GM18861 (cell line): Measurements from ENCODE around the gene NEK4.
"Not testable (repeated sequence)": the region's sequence is repeated elsewhere in the genome, so short reads cannot be mapped to it uniquely, and the experiment has no call there.

Experiments
- ATAC-seq: cut with Tn5 transposase; IDR thresholded peaks from one replicate; pipeline ENCODE4 v1.9.1; 2021; ENCODE audit not compliant: unreplicated experiment

Gene NEK4

DNA sequence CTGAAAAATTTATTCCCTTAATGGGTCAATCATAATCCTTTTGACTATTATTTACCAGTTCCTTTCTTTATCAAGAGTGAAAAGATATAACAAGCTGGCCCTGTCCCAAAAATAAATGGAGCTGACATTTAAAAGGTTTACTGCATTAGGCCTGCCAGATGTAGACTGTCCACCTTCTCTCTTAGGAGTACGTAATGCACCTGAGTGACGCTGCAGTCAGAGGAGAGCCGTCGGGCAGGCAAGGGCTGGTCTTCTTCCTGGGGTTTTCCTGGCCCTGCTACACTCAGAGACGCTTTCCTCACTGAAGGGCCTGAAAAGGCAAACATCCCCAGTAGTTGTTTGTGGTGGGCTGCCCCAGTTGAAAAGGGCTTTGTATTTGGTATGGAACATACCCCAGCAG is 27.6 kb downstream of the NEK4 start:
- no peak for ATAC-seq

DNA sequence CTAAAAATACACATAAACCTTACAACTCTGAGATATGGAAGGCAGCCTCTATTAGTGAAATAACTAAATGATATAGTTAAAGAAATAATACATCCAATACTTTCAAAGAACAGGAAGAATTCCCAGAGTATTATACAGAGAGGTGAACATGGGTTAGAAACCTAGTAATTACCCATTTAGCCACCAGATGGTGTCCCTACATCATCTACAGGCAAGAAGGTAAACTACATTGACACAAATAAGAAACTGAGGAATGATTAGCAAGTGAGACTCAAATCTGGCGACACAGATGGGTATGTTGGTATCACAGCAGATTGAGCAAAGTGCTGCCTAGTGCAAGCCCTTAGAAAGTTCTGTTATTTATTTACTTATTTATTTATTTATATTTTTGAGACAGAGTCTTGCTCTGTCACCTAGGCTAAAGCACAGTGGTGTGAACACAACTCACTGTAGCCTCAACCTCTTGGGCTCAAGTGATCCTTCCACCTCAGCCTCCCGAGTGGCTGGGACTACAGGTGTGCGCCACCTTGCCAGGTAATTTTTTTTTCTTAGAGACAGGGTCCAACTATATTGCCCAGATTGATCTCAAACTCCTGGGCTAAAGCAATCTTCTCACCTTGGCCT is 28.2 kb downstream of the NEK4 start:
- no peak for ATAC-seq

DNA sequence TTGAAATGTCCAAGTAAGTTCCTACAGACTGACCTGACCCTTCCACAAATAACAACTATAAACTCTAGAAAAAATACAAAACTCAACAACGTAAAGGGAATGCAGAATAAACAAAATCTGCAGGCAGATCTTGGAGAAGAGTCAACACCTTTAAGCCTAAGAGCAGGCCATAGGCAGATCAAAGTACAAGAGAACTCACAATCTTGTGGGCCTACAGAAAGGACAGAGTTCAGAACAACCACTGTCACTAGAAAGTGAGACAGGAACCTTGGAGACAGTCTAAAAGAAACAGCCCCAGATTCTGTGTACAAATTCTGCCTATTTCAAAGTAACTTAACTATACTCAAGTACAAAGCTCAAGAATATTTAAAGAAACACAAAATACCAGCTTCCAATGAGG is 31.0 kb downstream of the NEK4 start:
- ATAC-seq: no peak

DNA sequence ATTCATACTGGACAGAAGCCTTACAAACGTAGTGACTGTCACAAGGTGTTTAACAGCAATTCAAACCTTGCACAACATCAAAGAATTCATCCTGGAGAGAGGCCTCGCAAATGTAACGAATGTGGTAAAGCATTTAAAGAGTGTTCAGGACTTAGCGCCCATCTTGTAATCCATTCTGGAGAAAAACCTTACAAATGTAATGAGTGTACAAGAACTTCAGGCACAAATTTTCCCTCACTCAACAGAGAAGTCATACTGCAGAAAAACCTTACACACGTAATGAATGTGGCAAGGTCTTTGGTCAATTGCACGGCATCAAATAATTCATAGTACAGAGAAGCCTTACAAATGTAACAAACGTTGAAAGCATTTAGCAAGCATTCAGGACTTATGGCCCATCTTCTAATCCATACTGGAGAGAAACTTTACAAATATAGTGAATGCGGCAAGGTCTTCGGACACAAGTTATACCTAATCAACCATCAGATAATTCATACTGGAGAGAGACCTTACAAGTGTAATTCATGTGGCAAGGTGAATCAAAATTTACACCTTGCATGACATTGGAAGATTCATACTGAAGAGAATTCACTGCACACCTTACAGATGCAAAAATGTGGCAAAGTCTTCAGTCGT is 37.4 kb downstream of the NEK4 start:
- no peak for ATAC-seq

DNA sequence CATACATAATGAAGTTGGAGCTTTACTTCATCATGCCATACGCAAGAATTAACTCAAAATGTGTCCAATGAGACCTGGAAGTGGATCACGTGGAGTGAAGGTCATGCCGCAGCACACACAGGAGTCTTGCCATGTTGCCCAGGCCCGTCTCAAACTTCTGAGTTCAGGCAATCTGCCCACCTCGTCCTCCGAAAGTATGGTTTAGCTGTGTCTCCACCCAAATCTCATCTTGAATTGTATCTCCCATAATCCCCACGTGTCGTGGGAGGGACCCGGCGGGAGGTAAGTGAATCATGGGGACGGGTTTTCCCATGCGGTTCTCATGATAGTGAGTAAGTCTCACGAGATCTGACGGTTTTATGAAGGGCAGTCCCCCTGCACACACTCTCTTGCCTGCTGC is 39.1 kb downstream of the NEK4 start:
- no peak for ATAC-seq

DNA sequence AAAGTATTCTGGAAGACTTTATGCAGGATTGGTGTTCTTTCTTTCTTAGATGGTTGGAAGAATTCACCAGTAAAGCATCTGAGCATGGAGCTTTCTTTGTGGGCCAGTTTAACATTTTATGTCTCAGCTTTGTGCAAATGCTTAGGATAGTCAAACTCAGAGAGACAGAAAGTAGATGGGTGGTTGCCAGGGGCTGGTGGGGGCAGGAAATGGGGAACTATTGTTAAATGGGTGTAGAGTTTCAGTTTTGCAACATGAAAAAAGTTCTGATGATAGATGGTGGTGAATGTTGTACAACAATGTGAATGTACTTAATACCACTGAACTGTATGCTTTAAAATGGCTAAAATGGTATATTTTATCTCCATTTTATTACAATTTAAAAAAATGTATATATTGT is 40.1 kb downstream of the NEK4 start:
- ATAC-seq: no peak

DNA sequence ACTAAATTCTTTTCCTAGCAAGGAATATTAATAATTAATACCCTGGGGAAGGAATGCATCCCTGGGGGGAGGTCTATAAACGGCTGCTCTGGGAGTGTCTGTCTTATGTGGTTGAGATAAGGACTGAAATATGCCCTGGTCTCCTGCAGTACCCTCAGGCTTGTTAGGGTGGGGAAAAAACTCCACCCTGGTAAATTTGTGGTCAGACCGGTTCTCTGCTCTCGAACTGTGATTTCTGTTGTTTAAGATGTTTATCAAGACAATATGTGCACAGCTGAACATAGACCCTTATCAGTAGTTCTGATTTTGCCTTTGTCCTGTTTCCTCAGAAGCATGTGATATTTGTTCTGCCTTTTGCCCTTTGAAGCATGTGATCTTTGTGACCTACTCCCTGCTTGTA is 42.0 kb downstream of the NEK4 start:
- not testable (repeated sequence) for ATAC-seq

DNA sequence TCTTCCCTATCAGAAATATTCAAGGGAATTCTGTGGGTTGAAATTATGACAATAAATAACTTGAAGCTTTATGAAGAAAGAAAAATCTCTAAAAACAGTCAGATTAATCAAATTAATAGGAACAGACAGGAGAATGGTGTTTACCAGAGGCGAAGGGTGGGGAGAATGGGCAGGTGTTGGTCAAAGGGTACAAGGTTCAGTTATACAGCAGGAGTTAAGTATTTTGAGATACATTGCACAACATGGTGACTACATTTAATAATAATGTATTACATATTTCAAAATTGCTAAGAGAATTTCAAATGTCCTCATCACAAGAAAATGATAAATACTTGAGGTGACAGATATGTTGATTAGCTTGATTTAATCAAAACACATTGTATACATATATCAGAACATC is 46.2 kb downstream of the NEK4 start:
- ATAC-seq: no peak

DNA sequence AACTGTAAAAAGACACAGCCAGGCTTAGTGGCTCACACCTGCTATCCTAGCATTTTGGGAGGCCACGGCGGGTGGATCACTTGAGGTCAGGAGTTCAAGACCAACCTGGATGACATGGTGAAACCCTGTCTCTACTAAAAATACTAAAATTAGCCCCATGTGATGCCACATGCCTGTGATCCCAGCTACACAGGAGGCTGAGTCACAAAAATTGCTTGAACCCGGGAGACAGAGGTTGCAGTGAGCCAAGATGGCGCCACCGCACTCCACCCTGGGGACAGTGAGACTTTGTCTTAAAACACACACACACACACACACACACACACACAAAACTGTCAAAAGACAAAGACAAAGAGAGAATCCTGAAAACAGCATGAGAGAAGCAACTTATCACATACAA is 46.8 kb downstream of the NEK4 start:
- no peak for ATAC-seq

DNA sequence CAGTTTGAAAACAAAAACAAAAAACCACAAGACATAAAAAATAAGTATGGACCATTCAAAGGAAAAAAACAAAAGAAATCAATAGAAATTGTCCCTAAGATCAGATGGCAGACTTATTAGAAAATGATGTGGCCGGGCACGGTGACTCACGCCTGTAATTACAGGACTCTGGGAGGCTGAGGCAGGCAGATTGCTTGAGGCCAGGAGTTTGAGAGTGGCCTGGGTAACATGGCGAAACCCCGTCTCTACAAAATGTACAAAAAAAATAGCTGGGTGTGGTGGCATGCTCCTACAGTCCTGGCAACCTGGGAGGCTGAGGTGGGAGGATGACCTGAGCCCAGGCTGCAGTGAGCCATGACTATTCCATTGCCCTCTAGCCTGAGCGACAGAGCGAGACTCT is 48.2 kb downstream of the NEK4 start:
- no peak for ATAC-seq

DNA sequence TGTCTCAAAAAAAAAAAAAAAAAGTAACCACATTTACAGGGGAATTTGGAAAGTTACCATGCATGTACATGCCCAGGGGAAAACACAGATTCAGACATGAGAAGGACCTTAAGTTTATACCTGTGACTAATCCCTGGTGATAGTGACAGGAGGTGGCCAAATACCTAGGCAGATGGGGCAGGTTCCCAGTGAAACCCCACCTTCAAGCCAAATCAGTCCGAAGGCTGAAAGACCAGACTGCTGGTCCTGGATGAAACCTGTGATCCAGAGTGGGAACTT is 49.1 kb downstream of the NEK4 start:
- ATAC-seq: no peak

DNA sequence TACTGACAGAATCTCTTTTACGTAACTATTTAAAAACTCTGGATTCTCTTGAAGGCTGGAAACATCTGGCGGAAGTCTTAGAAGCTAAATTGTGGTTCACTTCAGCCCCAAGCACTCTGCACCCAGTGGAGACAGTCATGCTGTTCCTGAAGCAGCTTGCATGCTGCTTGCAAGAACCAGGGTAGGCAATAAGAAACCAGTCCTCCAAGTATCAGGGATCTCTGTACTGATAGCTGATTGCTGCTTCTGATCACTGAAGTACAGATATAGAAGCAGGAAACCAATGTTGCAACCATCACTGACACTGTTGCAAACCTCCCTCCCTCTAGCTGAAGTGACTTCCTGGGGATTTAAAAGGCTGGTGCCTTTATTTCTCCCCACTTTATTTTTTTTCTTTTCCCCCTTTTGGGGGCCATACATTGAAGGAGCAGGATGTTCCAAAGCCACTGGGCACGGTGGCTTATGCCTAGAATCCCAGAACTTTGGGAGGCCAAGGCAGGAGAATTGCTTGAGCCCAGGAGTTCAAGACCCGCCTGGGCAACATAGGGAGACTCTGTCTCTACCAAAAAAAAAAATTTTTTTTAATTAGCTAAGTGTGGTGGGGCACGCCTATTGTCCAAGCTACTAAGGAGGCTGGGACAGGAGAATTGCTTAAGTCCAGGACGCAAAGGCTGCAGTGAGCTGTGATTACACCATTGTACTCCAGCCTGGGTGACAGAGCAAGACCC is 49.6 kb downstream of the NEK4 start:
- peak; percentile 48 for ATAC-seq

DNA sequence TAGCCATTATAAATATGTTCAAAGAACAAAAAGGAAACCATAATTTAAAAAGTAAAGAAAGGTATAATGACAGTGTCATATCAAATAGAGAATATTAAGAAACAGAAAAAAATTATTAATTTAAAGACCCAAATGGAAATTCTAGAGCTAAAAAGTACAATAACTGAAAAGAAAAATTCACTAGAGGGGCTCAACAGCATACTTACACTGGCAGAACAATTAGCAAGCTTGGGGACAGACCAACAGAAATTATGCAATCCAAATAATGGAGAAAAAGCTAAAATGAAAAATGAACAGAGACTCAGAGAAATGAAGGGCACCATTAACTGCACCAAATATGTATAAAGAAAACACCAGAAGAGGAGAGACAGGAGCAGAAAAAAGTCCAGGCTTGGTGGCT is 51.1 kb downstream of the NEK4 start:
- ATAC-seq: no peak

DNA sequence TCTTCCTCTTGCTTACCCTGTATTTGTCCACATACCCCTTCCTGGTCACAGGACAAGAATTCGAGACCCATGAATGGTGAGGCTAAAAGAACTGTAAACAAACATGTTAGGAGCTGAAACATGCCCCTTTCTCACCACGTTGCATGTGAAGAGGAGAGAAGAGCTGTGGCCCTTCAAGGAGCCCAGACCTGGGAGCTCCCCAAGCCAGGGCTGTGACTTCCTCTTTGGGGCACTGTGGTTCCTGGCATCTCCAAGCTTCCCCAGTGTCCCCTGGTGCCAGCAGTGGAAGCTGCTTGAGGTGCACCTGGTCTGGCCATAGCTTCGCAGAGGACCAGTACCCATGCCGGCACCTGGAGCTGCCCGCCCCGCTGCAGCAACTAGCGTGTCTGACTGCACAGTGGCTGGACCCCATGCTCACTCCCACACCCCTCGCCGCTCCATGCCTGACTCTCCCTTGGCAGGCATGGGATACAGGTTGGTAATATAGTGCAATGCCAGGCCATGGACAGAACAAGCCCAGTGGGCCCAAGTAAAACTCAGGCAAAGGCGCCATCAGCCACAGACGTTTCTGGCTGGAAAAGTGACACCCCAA is 54.9 kb downstream of the NEK4 start:
- ATAC-seq: no peak

DNA sequence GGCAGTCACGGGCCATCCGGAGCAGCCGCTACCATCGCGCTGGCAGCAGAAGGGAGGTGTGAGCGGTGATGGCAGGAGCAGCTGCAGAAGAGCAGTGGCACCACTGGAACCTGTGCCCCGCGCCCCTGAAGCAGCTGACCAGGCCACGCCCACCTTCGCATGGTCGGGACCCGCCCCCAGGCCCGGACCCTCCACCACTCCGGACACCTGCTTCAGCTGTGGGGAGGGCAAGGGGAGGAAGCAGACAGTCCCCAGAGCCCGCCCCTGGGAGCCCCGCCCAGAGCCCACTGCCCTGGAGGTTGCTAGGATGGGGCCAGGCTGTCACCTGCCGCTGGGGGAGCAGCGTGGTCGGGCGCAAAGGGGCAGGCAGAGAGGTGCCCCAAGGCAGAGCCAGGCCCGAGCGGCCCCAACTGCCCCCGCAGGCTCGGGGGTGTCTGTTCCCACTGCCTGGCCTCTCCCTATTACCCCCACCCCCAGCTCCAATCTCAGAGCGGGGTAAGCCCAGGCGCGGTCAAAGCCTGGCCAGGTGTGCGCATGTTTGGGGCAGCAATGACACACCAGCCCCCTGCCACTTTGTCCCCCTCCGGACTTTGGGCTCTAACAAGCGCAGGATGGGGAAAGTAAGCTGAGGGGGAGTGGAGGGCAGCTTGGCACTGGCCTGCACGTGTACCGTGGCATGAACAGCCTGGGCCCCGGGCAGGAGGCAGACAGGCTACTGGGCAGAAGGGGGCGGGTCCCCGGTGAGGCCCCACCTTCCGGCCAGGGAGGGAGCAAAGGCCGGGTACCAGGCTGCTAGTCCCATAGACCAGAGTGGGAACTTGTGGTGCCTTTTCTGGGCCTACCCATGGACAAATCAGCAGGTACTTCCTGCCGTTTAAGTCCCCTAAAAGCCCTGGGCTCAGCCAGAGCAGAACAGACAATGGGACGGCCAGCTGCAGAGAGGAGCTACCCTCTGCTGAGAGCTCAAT is 56.1 kb downstream of the NEK4 start:
- ATAC-seq: no peak

DNA sequence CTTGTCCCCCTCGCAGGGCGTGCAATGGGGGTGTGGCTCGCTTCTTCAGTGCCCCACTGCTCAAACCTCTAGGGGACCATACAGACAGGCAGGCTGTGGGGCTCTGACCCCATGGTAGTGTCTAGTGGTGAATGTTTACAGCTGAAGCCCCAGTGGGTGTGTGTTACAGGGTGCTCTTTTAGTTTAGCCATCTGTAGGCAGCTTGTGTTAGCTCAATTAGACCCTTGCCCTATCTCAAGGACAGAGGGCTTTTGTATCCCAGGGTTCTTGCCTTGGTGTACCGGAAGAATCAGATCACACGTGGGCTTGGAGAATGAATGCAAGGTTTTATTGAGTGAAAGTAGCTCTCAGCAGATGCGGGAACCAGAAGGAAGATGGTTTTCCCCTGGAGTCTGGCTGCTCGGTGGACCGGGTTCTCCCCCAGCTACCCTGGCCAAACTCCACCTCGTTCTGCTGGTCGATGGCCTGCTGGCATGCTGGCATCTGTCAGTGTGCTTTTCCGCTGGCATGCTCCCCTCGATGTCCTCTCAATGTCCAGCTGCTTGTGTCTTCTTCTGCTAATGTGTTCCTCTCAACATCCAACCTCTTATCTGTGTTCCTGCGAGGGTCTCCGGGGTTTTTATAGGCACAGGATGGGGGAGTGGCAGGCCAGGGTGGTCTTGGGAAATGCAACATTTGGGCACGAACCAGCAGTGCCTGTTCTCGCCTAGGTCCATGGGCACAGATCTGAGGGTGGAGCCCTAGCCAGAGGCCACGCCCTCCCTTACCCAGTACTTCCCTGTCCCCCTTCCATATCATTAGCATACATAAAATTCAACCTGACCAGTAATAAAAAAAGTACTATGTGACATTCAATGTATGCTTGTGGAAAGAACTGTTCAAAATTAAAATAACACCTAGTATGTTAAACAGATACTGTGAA is 58.2 kb downstream of the NEK4 start:
- ATAC-seq: no peak

DNA sequence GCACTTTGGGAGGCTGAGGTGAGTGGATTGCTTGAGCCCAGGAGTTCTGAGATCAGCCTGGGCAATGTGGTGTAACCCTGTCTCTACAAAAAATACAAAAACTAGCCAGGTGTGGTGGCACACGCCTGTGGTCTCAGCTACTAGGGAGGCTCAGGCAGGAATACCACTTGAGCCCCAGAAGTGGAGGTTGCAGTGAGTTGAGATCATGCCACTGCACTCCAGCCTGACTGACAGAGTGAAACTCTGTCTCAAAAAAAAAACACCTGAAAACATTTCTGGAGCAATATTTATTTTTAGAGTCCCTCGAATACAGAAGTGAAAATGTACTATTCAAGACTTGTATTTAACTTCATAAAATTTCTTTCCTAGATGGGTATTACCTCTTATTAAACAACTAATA is 60.2 kb downstream of the NEK4 start:
- ATAC-seq: no peak

DNA sequence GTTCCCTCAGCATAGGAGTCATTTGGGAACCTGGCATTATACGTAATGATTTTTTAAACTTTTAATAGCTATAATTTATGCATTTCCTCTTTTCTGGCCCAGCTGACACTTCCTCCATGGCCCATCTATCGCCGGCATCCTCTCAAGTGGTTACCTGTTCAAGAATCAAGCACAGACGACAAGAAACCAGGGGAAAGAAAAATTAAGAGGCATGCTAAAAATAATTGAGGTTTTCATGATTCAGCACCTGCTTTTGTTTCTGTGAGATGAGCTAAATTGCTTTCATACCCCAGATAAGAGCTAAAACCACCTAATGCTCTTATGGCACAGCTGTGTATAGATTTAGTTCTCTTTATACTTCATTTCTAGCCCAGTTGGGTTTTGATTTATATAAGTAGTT is 63.2 kb downstream of the NEK4 start:
- ATAC-seq: no peak

DNA sequence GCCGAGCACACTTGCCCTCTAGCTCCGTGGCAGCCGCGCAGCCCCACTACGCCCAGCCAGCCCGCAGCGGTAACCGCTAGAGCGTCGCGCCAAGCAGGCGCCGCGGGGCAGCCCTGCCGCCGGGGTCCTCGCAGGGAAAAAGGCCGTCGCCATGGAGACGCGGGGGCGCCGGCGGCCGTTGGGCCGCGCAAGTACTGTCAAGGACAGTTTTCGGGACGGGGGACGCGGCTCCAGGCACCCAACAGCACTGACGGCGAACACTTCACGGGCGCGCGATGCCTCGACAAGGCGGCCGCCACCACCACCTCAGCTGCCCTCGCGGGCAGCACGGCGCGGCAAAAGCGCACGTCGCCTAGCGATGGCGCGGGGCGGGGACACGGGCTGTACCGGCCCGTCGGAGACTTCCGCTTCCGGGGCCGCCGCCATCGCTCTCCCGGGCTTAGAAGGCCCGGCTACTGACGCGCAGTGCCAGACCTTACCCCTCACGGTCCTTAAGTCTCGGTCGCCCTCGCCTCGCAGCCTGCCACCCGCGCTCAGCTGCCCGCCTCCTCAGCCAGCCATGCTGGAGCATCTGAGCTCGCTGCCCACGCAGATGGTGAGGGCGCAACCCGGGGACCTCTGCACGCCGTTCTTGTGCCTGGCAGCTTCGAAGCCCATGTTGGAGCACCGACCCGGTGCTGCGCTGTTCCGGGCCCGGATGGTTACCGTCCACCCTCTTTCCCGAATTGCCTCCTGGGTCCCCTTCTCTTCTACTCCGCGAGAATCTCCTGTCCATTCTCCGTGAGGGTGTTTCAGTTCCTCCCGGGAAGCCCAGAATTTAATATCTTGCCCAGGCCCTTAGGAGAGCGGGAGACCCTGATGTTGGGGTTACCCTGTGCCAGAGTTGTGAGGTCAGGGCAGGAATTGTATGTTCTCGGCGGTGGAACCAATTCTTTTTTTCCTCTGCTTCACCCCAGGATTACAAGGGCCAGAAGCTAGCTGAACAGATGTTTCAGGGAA is 64.8 kb downstream of the NEK4 start, which contains the start of the genes GLT8D1 and SPCS1:
Gene GLT8D1 (minus strand): TSS at position 104 of the 999 bp plus-strand sequence. CDS start 5,331 bp downstream, outside the sequence.
Gene SPCS1 (plus strand): TSS at position 419 of the 999 bp plus-strand sequence. CDS start 141 bp downstream, at position 560.
- ATAC-seq: peak; percentile 65
